K562 treated with DMSO at 1 percent for 48 hours (cell line): ENCODE results near the gene PEX12. TPM values are rescaled to one million over a fixed set of nuclear protein-coding genes. Genes with fewer than 3 reads are reported as not detected.

ENCODE experiments used
- total RNA-seq: library from RNA; unstranded; fragments of 300-600 nt; gene quantifications from 2 replicates; pipeline ENCODE4 v1.2.3, GENCODE V29; 2022; ENCODE audit warnings: low replicate concordance; ENCODE audit errors: extremely low read depth

PEX12 gene
- not detected in 2 replicates for total RNA-seq

GRCh38 chr17:35578197-35578928 is at the start of gene PEX12:
Gene PEX12, minus strand, starts transcription at chr17:35578571. Its CDS starts 550 bp downstream, at chr17:35578021.

GRCh38 chr17:35587074-35587961 is 8.9 kb upstream of the PEX12 start, which contains the start of gene AP2B1:
Gene AP2B1, plus strand, starts transcription at chr17:35587322. Its CDS starts 6,709 bp downstream, at chr17:35594031.

GRCh38 chr17:35560703-35561102 is 17.7 kb downstream of the PEX12 start, which contains the start of gene SLFN14:
Gene SLFN14, minus strand, starts transcription at chr17:35560819. Its CDS starts 2,757 bp downstream, at chr17:35558062.

GRCh38 chr17:35537601-35538141 is 40.7 kb downstream of the PEX12 start, which contains the start of gene SLFN12L:
Gene SLFN12L, minus strand, starts transcription at chr17:35537678. Its CDS starts 15,314 bp downstream, at chr17:35522364.

Other genes starting within 250 kb of the PEX12 start
- gene SLFN11, start 204.9 kb downstream of the PEX12 start, total RNA-seq, result not detected in 2 replicates
- gene SLFN12, start 146.1 kb downstream of the PEX12 start, total RNA-seq, result not detected in 2 replicates
- not detected in 2 replicates for gene SLFN13, start 129.8 kb downstream of the PEX12 start, total RNA-seq
- not detected in 2 replicates for gene SLFN12L, start 40.9 kb downstream of the PEX12 start, total RNA-seq
- gene SLFN14, start 17.8 kb downstream of the PEX12 start, total RNA-seq, result not detected in 2 replicates
- 113 TPM in 1 of 2 replicates, not detected in the other for gene AP2B1, start 8.8 kb upstream of the PEX12 start, total RNA-seq
- not detected in 2 replicates for gene RASL10B, start 153.1 kb upstream of the PEX12 start, total RNA-seq
- gene GAS2L2, start 174.7 kb upstream of the PEX12 start, total RNA-seq, result not detected in 2 replicates
- not detected in 2 replicates for gene C17orf50, start 182.3 kb upstream of the PEX12 start, total RNA-seq
- gene MMP28, start 217.1 kb upstream of the PEX12 start, total RNA-seq, result not detected in 2 replicates
- gene TAF15, start 230.9 kb upstream of the PEX12 start, total RNA-seq, result not detected in 2 replicates